Measurements from ENCODE around the gene SRRM2. TPM values are rescaled to one million over a fixed set of nuclear protein-coding genes. Genes with fewer than 3 reads are reported as not detected.
A peak's percentile ranks its signal among the peaks of the same experiment; 100 is the strongest.

The SRRM2 gene
- total and polyA plus RNA-seq, 9 of the 15 experiments (the other 6 are each of a cell fraction or from before 2014, with no cell fraction given) = 26.7 to 563 (median 81.1) TPM

DNA sequence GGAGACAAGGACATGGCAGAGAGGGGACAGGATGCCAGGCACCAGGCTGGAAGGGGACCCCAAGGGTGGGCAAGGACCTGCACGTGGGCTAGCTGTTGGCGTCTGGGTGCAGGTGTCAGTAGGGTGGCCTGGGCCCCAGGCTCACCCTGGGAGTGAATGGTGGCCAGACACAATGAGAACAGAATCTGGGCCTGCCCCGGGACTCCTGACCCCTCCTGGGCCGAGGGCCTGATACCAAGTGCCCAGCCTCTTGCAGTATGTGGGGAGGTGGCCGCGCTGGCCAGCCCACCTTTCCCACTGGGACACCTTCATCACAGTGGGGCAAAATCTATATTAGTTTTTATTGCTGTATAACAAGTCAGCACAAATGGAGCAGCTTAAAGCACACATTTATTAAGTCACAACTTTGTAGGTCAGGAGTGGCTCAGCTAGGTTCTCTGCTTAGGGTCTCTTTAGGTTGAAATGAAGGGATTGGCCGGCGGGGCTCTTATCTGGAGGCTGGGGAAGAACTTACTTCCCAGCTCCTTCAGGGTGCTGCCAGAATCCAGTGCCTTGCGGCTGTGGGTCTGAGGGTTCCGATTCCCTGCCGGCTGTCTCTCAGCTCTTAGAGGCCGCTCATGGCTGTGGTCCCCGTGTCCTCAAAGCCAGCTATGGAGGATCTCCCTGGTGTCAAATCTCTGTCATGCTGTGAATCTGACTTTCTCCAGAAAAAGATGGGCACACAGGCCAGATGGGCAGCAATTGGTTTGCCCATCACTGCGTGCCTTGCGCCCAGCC, 31.3 kb downstream of the SRRM2 start:
- ATAC-seq (no peak), DNase-seq (ENCODE audit: extremely low read depth in 1 of 4, low spot score in 3 of 4) (no peak), FAIRE-seq (no peak)
- Histone ChIP-seq H3K9ac (ENCODE audit: insufficient read depth in 1 of 2, low read depth in 2 of 2, low read length in 2 of 2) (peak overlapping the region in 1 of 2 experiments; percentile 43; a peak in 2 of 4 replicates), H3K9me3 (replicated peaks; ENCODE audit: control insufficient read depth, insufficient read depth, low read depth, low read length) (no peaks in the 10 kb centered on the region), H3K4me1 (replicated peaks in 1 of 2; ENCODE audit: control insufficient read depth in 2 of 2, insufficient read depth in 2 of 2, low read length in 2 of 2) (peaks cover 4 to 37% of the 10 kb centered on the region in 2 experiments; a peak in 4 of 5 replicates), H3K4me2 (ENCODE audit: insufficient read depth, low read length) (no peak overlapping the region), H3K9me1 (ENCODE audit: control insufficient read depth, insufficient read depth, low read length) (no peaks in the 10 kb centered on the region), H3K4me3 (no peak overlapping the region), H3K27ac (ENCODE audit: extremely low read depth, low read depth, low read length) (no peak overlapping the region), H2AFZ (ENCODE audit: low read depth, low read length) (no peak overlapping the region), H3K79me2 (ENCODE audit: control insufficient read depth, insufficient read depth, low read length) (no peaks in the 10 kb centered on the region), H3K36me3 (ENCODE audit: control insufficient read depth, insufficient read depth, low read length) (no peaks in the 10 kb centered on the region), H3K27me3 (ENCODE audit: control insufficient read depth in 2 of 2, insufficient read depth in 2 of 2, low read length in 2 of 2) (peaks cover 0 to 7% of the 10 kb centered on the region in 2 experiments; a peak in 2 of 5 replicates), H4K20me1 (replicated peaks; ENCODE audit: control insufficient read depth, insufficient read depth, low read length) (no peaks in the 10 kb centered on the region)
- CTCF ChIA-PET (ENCODE audit: low intra/inter-chr PET ratio) = no interaction called here
- in situ Hi-C loops (cut with MboI) = no loop called here
- intact Hi-C loops (cut with micrococcal nuclease) = no loop called here
- 49% methylated on average over 14 of the region's 15 CpGs for WGBS (ENCODE audit: insufficient coverage, low coverage, missing lambda C conversion rate)
- POLR2A ChIA-PET = interaction anchor here (1.2 to 2.4 kb wide), 4 partner anchors 10 to 30 kb away, joined by 3 to 10 read pairs (median 7); no protein-coding TSS in a partner anchor
- BruUV-seq (replicated peaks) = no TSS peak
- TF ChIP-seq, protein P1, sequence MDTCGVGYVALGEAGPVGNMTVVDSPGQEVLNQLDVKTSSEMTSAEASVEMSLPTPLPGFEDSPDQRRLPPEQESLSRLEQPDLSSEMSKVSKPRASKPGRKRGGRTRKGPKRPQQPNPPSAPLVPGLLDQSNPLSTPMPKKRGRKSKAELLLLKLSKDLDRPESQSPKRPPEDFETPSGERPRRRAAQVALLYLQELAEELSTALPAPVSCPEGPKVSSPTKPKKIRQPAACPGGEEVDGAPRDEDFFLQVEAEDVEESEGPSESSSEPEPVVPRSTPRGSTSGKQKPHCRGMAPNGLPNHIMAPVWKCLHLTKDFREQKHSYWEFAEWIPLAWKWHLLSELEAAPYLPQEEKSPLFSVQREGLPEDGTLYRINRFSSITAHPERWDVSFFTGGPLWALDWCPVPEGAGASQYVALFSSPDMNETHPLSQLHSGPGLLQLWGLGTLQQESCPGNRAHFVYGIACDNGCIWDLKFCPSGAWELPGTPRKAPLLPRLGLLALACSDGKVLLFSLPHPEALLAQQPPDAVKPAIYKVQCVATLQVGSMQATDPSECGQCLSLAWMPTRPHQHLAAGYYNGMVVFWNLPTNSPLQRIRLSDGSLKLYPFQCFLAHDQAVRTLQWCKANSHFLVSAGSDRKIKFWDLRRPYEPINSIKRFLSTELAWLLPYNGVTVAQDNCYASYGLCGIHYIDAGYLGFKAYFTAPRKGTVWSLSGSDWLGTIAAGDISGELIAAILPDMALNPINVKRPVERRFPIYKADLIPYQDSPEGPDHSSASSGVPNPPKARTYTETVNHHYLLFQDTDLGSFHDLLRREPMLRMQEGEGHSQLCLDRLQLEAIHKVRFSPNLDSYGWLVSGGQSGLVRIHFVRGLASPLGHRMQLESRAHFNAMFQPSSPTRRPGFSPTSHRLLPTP (IDR thresholded peaks at IDR 0.05; ENCODE audit: borderline replicate concordance, extremely low read depth, insufficient read length) = no peak
- TF ChIP-seq MCM5 (IDR thresholded peaks at IDR 0.05; ENCODE audit: low read depth) (no peak), TRIM24 (IDR thresholded peaks at IDR 0.05) (no peak), GTF2F1 (IDR thresholded peaks at IDR 0.05; ENCODE audit: low read depth, low read length) (no peak), HOXB6 (CRISPR knock-in tag; IDR thresholded peaks at IDR 0.05; ENCODE audit: borderline replicate concordance) (no peak), ZNF347 (CRISPR knock-in tag; IDR thresholded peaks at IDR 0.05; ENCODE audit: low read depth) (no peak), ZNF232 (CRISPR knock-in tag; IDR thresholded peaks at IDR 0.05) (no peak), POLR2B (IDR thresholded peaks at IDR 0.05; ENCODE audit: low read depth, partially characterized antibody) (no peak), TEAD2 (tag; IDR thresholded peaks at IDR 0.05) (no peak), ZNF589 (CRISPR knock-in tag; IDR thresholded peaks at IDR 0.05; ENCODE audit: low read depth) (no peak)
- TF ChIP-seq, protein P2, sequence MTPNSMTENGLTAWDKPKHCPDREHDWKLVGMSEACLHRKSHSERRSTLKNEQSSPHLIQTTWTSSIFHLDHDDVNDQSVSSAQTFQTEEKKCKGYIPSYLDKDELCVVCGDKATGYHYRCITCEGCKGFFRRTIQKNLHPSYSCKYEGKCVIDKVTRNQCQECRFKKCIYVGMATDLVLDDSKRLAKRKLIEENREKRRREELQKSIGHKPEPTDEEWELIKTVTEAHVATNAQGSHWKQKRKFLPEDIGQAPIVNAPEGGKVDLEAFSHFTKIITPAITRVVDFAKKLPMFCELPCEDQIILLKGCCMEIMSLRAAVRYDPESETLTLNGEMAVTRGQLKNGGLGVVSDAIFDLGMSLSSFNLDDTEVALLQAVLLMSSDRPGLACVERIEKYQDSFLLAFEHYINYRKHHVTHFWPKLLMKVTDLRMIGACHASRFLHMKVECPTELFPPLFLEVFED (CRISPR knock-in tag; conservative IDR thresholded peaks at IDR 0.05) = no peak
